ENCODE measurements around the gene MED16. TPM values are rescaled to one million over a fixed set of nuclear protein-coding genes. Genes with fewer than 3 reads are reported as not detected.
A peak's percentile ranks its signal among the peaks of the same experiment; 100 is the strongest.

The MED16 gene
- total RNA-seq, 1 experiment from 2014 or later = 83.1 TPM

DNA sequence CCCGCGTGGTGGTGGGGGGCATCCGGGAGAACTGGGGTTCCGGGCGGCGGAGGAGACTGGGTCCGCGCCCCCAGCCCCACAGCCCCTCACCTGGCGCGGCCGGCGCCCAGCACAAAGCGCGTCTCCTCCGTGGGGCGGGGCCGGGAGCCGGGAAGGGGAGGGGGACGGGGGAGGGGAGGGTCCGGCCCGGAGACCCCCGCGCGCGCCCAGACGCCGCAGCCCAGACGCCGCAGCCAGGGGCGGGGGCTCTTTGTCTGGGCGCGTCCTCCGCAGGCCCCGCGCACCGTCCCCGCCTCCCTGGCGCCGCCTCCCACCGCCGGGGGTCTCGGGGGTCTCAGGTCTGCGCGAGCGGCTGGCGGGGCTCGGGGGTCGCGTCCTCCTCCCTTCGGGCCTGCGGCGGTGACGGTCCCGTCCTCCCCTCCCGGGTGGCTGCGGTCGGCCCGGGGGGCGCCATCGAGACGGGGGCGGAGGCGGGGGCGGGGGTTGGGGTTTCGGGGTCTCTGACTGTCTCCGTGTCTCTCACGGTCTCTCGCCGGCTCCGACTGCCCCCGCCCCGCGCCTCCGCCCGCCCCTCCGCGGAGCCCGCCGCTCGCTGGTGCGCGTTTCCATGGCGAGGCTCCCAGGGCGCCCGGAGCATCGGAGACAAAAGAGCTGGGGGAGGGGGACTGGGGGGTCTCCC, 71.0 kb downstream of the MED16 start, which contains the start of gene PLPPR3:
Gene PLPPR3 (minus strand): TSS at position 131 of the 679 bp plus-strand sequence. CDS start 396 bp downstream, outside the sequence.
- H3K23me2 ChIP-seq (ENCODE audit: insufficient read length, low read depth, low read length, poor library complexity, severe bottlenecking) = no peaks in the 10 kb centered on the region

More for the DNA sequence above, 71.0 kb downstream of the MED16 start, which contains the start of gene PLPPR3:
- Histone ChIP-seq H2BK120ac (ENCODE audit: low read depth, low read length, poor library complexity, severe bottlenecking) (no peak within 1 kb of the TSS), H2BK5ac (ENCODE audit: insufficient read length, low read length) (no peak within 1 kb of the TSS), H3K79me1 (ENCODE audit: insufficient read depth, low read depth, low read length, poor library complexity, severe bottlenecking) (no peaks in the 10 kb centered on the region), H3K27ac (ENCODE audit: insufficient read length, low read depth, low read length) (no peak within 1 kb of the TSS), H4K91ac (ENCODE audit: insufficient read length, low read depth, low read length) (no peak within 1 kb of the TSS), H3K4ac (ENCODE audit: low read depth, low read length) (no peak within 1 kb of the TSS; the same call in 1 of the 2 replicates), H3T11ph (ENCODE audit: low read length) (no peak within 1 kb of the TSS), H4K5ac (ENCODE audit: insufficient read length, low read depth, low read length) (no peak within 1 kb of the TSS), H3K14ac (ENCODE audit: insufficient read depth, low read length) (peak within 1 kb of the TSS; percentile 77), H2BK15ac (ENCODE audit: low read depth, low read length) (no peak within 1 kb of the TSS), H4K8ac (replicated peaks; ENCODE audit: insufficient read length, low read depth, low read length) (no peak within 1 kb of the TSS), H3K27me3 (ENCODE audit: insufficient read depth, low read length) (no peaks in the 10 kb centered on the region), H3K56ac (ENCODE audit: insufficient read length, low read depth, low read length) (no peak within 1 kb of the TSS), H3K9me3 (ENCODE audit: control insufficient read depth, low read depth, low read length) (no peaks in the 10 kb centered on the region), H3K4me1 (ENCODE audit: insufficient read depth, low read length) (no peaks in the 10 kb centered on the region; the same call in 1 of the 2 replicates), H3K9ac (ENCODE audit: extremely low read depth, insufficient read length, low read length) (no peak within 1 kb of the TSS), H2AFZ (ENCODE audit: low read length) (no peak within 1 kb of the TSS), H3K79me2 (ENCODE audit: insufficient read depth, low read length) (no peaks in the 10 kb centered on the region), H3K18ac (ENCODE audit: insufficient read length, low read depth, low read length) (peak within 1 kb of the TSS; percentile 83), H3K23ac (ENCODE audit: insufficient read length, low read depth, low read length) (no peak within 1 kb of the TSS), H2BK12ac (ENCODE audit: insufficient read length, low read depth, low read length) (no peak within 1 kb of the TSS), H2AK5ac (ENCODE audit: insufficient read length, low read length) (no peak within 1 kb of the TSS), H3K4me2 (ENCODE audit: insufficient read depth, insufficient read length, low read length) (peak within 1 kb of the TSS; percentile 53), H2BK20ac (ENCODE audit: low read depth, low read length, poor library complexity, severe bottlenecking) (no peak within 1 kb of the TSS), H4K20me1 (ENCODE audit: control insufficient read depth, insufficient read depth, insufficient read length) (no peaks in the 10 kb centered on the region)
- no CpG with 5 or more reads among the region's 86 CpGs for WGBS (ENCODE audit: extremely low coverage, insufficient read length, low lambda C conversion rate)
- Mint-ChIP-seq H3K27me3 (ENCODE audit: low read depth) (peaks cover 5% of the 10 kb centered on the region), H3K4me3 (peak within 1 kb of the TSS; percentile 67 to 81), H3K4me1 (peaks cover 7 to 11% of the 10 kb centered on the region in 2 experiments), H3K36me3 (ENCODE audit: insufficient read depth in 1 of 3, low read depth in 3 of 3) (peaks cover 2 to 12% (median 11%) of the 10 kb centered on the region in 3 experiments; a peak in 6 of 7 replicates), H3K9me3 (no peaks in the 10 kb centered on the region), H3K27ac (no peak within 1 kb of the TSS)
- TF ChIP-seq CTCF (conservative IDR thresholded peaks at IDR 0.05) = no peak
- peak; percentile 71 for DNase-seq

Measured in H9 (cell line).